BLaER1 treated with 17β-estradiol and CSF1 and Interleukin-3, amounts not matched to agents 10 nM and 100 nM (cell line): Measurements from ENCODE around the gene CETP.

Source experiments
- H3K27ac ChIP-seq, 11 experiments: shearing (Covaris generic); formaldehyde crosslinking; 2 replicates each; pipeline ENCODE4 v1.8.1; 2022
- H3K27me3 ChIP-seq, 11 experiments: shearing (Covaris generic); formaldehyde crosslinking; 2 replicates each; pipeline ENCODE4 v1.8.1; 2022
- H3K36me3 ChIP-seq, 11 experiments: shearing (Covaris generic); formaldehyde crosslinking; 2 replicates each; pipeline ENCODE4 v1.8.1; 2022
- H3K4me1 ChIP-seq, 10 experiments: shearing (Covaris generic); formaldehyde crosslinking; 2 replicates each; pipeline ENCODE4 v1.8.1; 2022
- H3K4me2 ChIP-seq, 11 experiments: shearing (Covaris generic); formaldehyde crosslinking; 2 replicates each; pipeline ENCODE4 v1.8.1; 2022
- H3K4me3 ChIP-seq, 10 experiments: shearing (Covaris generic); formaldehyde crosslinking; 2 replicates each; pipeline ENCODE4 v1.8.1; 2022
- H3K9ac ChIP-seq, 11 experiments: shearing (Covaris generic); formaldehyde crosslinking; 2 replicates each; pipeline ENCODE4 v1.8.1; 2022
- H3K9me3 ChIP-seq, 11 experiments: shearing (Covaris generic); formaldehyde crosslinking; replicated peaks in 1 of 11; 2 replicates each; pipeline ENCODE4 v1.8.1; 2022
- H4K20me1 ChIP-seq, 11 experiments: shearing (Covaris generic); formaldehyde crosslinking; 2 replicates each; pipeline ENCODE4 v1.8.1; 2022
- Cebpa-rat ChIP-seq, 11 experiments: shearing (Covaris generic); IDR thresholded peaks; 2 replicates each; pipeline ENCODE4 v1.8.1; 2022

Gene CETP

DNA sequence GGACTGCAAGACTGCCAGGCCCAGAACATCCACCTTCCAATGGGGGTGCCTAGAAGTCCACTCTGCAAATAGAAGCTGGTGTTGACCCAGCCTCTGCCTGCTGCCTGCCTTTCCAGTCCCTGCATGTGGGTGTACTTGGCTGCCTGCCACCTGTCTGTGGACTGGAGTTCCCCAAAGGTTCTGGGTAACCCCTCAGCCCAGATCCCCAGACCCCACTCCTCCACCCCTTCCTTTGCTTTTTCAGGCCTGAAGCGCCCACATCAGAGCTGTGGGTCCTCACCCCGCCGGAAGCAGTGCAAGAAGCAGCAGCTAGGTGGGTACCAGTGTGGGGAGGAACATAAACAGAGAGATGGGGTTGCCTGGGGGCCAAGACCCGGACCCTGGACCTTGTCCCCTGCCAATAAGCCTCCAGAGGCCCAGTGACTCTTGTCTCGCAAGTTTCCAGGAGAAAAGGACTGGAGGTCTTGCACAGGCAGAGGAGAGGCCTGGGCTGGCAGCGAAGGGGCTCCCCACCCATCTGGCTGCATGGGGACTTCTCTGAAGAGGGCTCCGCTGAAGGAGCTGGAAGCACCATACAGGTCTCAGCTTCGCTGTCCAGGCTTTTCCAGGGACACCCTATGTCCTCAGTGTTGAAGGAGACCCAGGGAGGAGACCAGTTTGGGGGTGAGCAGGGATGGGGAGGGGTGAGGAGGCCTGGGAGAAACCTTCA is 61.9 kb downstream of the CETP start:
- H3K27ac ChIP-seq = peak overlapping the region in 5 of 11 experiments; percentile 3 to 52 (median 17); a peak in 7 of 22 replicates
- no peaks in the 10 kb centered on the region; a peak in 1 of 22 replicates for H4K20me1 ChIP-seq
- H3K9me3 ChIP-seq = no peaks in the 10 kb centered on the region
- peak overlapping the region in 3 of 11 experiments; percentile 18 to 44 (median 43); a peak in 4 of 22 replicates for H3K9ac ChIP-seq
- H3K36me3 ChIP-seq = peaks cover 39 to 96% (median 62%) of the 10 kb centered on the region in 11 experiments
- H3K4me3 ChIP-seq = no peak overlapping the region
- H3K27me3 ChIP-seq = no peaks in the 10 kb centered on the region
- H3K4me2 ChIP-seq = peak overlapping the region in 9 of 11 experiments; percentile 44 to 82 (median 75); a peak in 16 of 22 replicates
- no peak for TF ChIP-seq Cebpa-rat (IDR thresholded peaks at IDR 0.05)
- peaks cover 24 to 61% (median 41%) of the 10 kb centered on the region in 10 experiments for H3K4me1 ChIP-seq

- Histone ChIP-seq H3K27me3 (no peaks in the 10 kb centered on the region), H3K4me1 (peaks cover 24 to 61% (median 41%) of the 10 kb centered on the region in 10 experiments), H3K4me3 (no peak overlapping the region), H4K20me1 (no peaks in the 10 kb centered on the region; a peak in 1 of 22 replicates), H3K27ac (peak overlapping the region in 3 of 11 experiments; percentile 29 to 36 (median 35); a peak in 3 of 22 replicates), H3K9ac (no peak overlapping the region), H3K9me3 (no peaks in the 10 kb centered on the region), H3K36me3 (peaks cover 25 to 95% (median 54%) of the 10 kb centered on the region in 11 experiments), H3K4me2 (peak overlapping the region in 5 of 11 experiments; percentile 39 to 62 (median 61); a peak in 9 of 22 replicates)
- no peak for TF ChIP-seq Cebpa-rat (IDR thresholded peaks at IDR 0.05)
These were observed 63.3 kb downstream of the CETP start for GRCh38 chr16:57024894-57025680.

DNA sequence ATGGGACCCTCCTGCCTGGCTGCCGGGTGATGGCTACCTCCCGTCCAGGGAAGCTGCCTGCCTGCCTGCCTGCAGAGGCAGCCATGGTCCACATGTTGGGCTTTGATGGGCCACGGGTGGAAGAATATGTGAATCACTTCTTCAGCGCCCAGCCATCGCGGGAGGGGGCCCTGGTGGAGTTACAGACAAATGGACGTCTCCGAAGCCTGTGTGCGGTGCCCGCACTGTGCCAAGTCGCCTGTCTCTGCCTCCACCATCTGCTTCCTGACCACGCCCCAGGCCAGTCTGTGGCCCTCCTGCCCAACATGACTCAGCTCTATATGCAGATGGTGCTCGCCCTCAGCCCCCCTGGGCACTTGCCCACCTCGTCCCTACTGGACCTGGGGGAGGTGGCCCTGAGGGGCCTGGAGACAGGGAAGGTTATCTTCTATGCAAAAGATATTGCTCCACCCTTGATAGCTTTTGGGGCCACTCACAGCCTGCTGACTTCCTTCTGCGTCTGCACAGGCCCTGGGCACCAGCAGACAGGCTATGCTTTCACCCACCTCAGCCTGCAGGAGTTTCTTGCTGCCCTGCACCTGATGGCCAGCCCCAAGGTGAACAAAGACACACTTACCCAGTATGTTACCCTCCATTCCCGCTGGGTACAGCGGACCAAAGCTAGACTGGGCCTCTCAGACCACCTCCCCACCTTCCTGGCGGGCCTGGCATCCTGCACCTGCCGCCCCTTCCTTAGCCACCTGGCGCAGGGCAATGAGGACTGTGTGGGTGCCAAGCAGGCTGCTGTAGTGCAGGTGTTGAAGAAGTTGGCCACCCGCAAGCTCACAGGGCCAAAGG is 64.4 kb downstream of the CETP start:
- Histone ChIP-seq H3K27me3 (no peaks in the 10 kb centered on the region), H3K4me1 (peaks cover 29 to 72% (median 48%) of the 10 kb centered on the region in 10 experiments), H3K36me3 (peaks cover 17 to 86% (median 45%) of the 10 kb centered on the region in 11 experiments), H3K9ac (no peak overlapping the region), H3K27ac (peak overlapping the region in 5 of 11 experiments; percentile 20 to 36 (median 32); a peak in 7 of 22 replicates), H4K20me1 (no peaks in the 10 kb centered on the region; a peak in 1 of 22 replicates), H3K9me3 (no peaks in the 10 kb centered on the region), H3K4me2 (peak overlapping the region in 6 of 11 experiments; percentile 2 to 62 (median 58); a peak in 11 of 22 replicates), H3K4me3 (no peak overlapping the region)
- TF ChIP-seq Cebpa-rat (IDR thresholded peaks at IDR 0.05) = no peak

GRCh38 chr16:57026778-57027062 is 65.0 kb downstream of the CETP start:
- Histone ChIP-seq H3K4me1 (peaks cover 34 to 75% (median 53%) of the 10 kb centered on the region in 10 experiments), H3K36me3 (peaks cover 11 to 81% (median 39%) of the 10 kb centered on the region in 11 experiments), H3K4me2 (peak overlapping the region in 4 of 11 experiments; percentile 39 to 62 (median 62); a peak in 2 of 22 replicates), H3K27me3 (no peaks in the 10 kb centered on the region), H3K4me3 (no peak overlapping the region), H3K9me3 (no peaks in the 10 kb centered on the region), H4K20me1 (no peaks in the 10 kb centered on the region; a peak in 1 of 22 replicates), H3K27ac (peak overlapping the region in 2 of 11 experiments; percentile 4 to 7; a peak in 1 of 22 replicates), H3K9ac (no peak overlapping the region)
- TF ChIP-seq Cebpa-rat (IDR thresholded peaks at IDR 0.05) = no peak

GRCh38 chr16:57027067-57027466 is 65.3 kb downstream of the CETP start:
- Histone ChIP-seq H3K36me3 (peaks cover 7 to 81% (median 36%) of the 10 kb centered on the region in 11 experiments; a peak in 21 of 22 replicates), H3K9me3 (no peaks in the 10 kb centered on the region), H3K27me3 (no peaks in the 10 kb centered on the region), H3K27ac (peak overlapping the region in 1 of 11 experiments; percentile 4; a peak in 1 of 22 replicates), H4K20me1 (no peaks in the 10 kb centered on the region), H3K4me2 (no peak overlapping the region; a peak in 1 of 22 replicates), H3K4me1 (peaks cover 37 to 75% (median 52%) of the 10 kb centered on the region in 10 experiments), H3K9ac (no peak overlapping the region), H3K4me3 (no peak overlapping the region)
- TF ChIP-seq Cebpa-rat (IDR thresholded peaks at IDR 0.05) = no peak

GRCh38 chr16:57028086-57028485 is 66.3 kb downstream of the CETP start:
- no peak for TF ChIP-seq Cebpa-rat (IDR thresholded peaks at IDR 0.05)
- H3K4me1 ChIP-seq = peaks cover 33 to 75% (median 49%) of the 10 kb centered on the region in 10 experiments
- H3K27me3 ChIP-seq = no peaks in the 10 kb centered on the region
- no peak overlapping the region for H3K9ac ChIP-seq
- no peak overlapping the region for H3K4me3 ChIP-seq
- H3K4me2 ChIP-seq = no peak overlapping the region
- H4K20me1 ChIP-seq = no peaks in the 10 kb centered on the region
- H3K9me3 ChIP-seq = no peaks in the 10 kb centered on the region
- H3K27ac ChIP-seq = peak overlapping the region in 1 of 11 experiments; percentile 18; a peak in 1 of 22 replicates
- H3K36me3 ChIP-seq = peaks cover 0 to 79% (median 29%) of the 10 kb centered on the region in 11 experiments; a peak in 18 of 22 replicates

DNA sequence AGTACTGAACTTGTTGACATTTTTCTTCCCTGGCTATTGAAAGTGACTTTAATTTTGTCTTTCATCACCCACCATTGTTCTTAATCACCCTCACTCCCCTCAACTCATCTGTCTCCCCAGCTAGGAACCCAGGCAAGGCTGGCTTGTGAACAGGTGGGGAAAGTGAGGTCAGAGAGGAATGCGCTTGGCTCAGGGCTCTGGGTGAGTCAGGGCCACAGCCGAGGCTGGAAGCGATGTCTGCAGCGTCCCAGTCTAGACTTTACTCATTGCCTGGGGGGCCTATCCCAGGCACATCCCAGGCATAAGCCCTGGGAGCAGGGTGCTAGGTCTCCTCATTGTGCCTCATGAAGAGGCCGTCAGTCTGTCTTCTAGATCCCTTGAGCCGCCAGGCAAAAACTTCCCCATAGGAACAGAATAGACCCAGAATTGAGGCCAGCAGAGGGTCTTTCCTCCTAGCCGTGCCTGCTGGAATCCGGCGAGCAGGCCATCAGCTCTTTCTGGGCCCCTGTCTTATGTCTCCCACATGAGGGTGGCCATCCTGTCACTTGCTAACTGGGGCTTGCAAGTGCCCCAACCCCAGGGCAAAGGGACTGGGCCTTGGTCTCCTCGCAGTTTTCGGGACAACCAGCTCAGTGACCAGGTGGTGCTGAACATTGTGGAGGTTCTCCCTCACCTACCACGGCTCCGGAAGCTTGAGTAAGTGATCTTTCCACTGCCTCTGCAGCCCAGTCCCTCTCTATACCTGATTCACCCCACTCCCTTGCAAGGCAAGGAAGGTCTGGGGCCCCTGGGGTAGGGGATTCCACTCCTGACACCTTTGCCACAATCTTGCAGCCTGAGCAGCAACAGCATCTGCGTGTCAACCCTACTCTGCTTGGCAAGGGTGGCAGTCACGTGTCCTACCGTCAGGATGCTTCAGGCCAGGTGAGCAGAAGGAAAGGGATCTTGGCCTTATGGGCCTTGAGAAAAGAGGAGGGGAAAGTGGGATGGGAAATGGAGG is 67.7 kb downstream of the CETP start:
- H3K4me1 ChIP-seq = peaks cover 23 to 75% (median 44%) of the 10 kb centered on the region in 10 experiments
- TF ChIP-seq Cebpa-rat (IDR thresholded peaks at IDR 0.05) = no peak
- no peak overlapping the region for H3K4me2 ChIP-seq
- H3K27me3 ChIP-seq = no peaks in the 10 kb centered on the region
- no peak overlapping the region for H3K9ac ChIP-seq
- no peak overlapping the region for H3K27ac ChIP-seq
- H3K9me3 ChIP-seq = no peaks in the 10 kb centered on the region
- no peak overlapping the region for H3K4me3 ChIP-seq
- peaks cover 1 to 75% (median 29%) of the 10 kb centered on the region in 11 experiments; a peak in 18 of 22 replicates for H3K36me3 ChIP-seq
- H4K20me1 ChIP-seq = no peaks in the 10 kb centered on the region
